Measurements from ENCODE around the gene C20orf202.

C20orf202 gene

GRCh38 chr20:1202762-1203504 lies at the start of gene C20orf202:
TSS of gene C20orf202 (plus strand) at chr20:1203454. CDS start at chr20:1203586, 132 bp downstream.
- FAIRE-seq, result no peak

GRCh38 chr20:1154226-1154625 lies 49.0 kb upstream of the C20orf202 start:
- FAIRE-seq, result no peak

GRCh38 chr20:1154691-1155090 lies 48.6 kb upstream of the C20orf202 start:
- FAIRE-seq, result no peak

- FAIRE-seq, result no peak
These were observed 47.9 kb upstream of the C20orf202 start for GRCh38 chr20:1155342-1155741.

- no peak for FAIRE-seq
These were observed 42.8 kb upstream of the C20orf202 start for GRCh38 chr20:1160496-1160895.

- FAIRE-seq, result no peak
These were observed 42.3 kb upstream of the C20orf202 start for GRCh38 chr20:1160991-1161390.

- FAIRE-seq, result no peak
These were observed 40.1 kb upstream of the C20orf202 start for GRCh38 chr20:1163105-1163504.

- no peak for FAIRE-seq
These were observed 39.6 kb upstream of the C20orf202 start for GRCh38 chr20:1163653-1164052.

- FAIRE-seq, result no peak
These were observed 38.4 kb upstream of the C20orf202 start for GRCh38 chr20:1164871-1165270.

GRCh38 chr20:1165521-1165920 lies 37.7 kb upstream of the C20orf202 start:
- FAIRE-seq, result no peak

- FAIRE-seq, result no peak
These were observed 37.3 kb upstream of the C20orf202 start for GRCh38 chr20:1165941-1166340.

- FAIRE-seq, result no peak
These were observed 36.1 kb upstream of the C20orf202 start for GRCh38 chr20:1166948-1167720.

GRCh38 chr20:1169224-1169623 lies 34.0 kb upstream of the C20orf202 start:
- FAIRE-seq, result no peak

GRCh38 chr20:1171461-1172093 lies 31.7 kb upstream of the C20orf202 start:
- FAIRE-seq, result no peak

GRCh38 chr20:1173698-1174097 lies 29.6 kb upstream of the C20orf202 start:
- no peak for FAIRE-seq

- FAIRE-seq, result no peak
These were observed 28.5 kb upstream of the C20orf202 start for GRCh38 chr20:1174787-1175186.

GRCh38 chr20:1177680-1178079 lies 25.6 kb upstream of the C20orf202 start:
- no peak for FAIRE-seq

- no peak for FAIRE-seq
These were observed 25.2 kb upstream of the C20orf202 start for GRCh38 chr20:1178103-1178502.

- FAIRE-seq, result no peak
These were observed 24.6 kb upstream of the C20orf202 start for GRCh38 chr20:1178623-1179022.

GRCh38 chr20:1180949-1181348 lies 22.3 kb upstream of the C20orf202 start:
- no peak for FAIRE-seq

- no peak for FAIRE-seq
These were observed 21.1 kb upstream of the C20orf202 start for GRCh38 chr20:1182106-1182505.

- FAIRE-seq, result no peak
These were observed 20.1 kb upstream of the C20orf202 start for GRCh38 chr20:1183153-1183552.

- FAIRE-seq, result no peak
These were observed 19.0 kb upstream of the C20orf202 start for GRCh38 chr20:1184260-1184637.

Data from A204.1 (cell line).